IMR-90 (cell line): ENCODE results near the gene PPP1R37.

Experiments
- CTCF ChIP-seq: conservative IDR thresholded peaks from 2 replicates; pipeline ENCODE4 v1.5.1; 2012; ENCODE audit warnings: mild to moderate bottlenecking, low read depth, low read length, improper control_type of control experiment
- MXI1 ChIP-seq: IDR thresholded peaks from 2 replicates; pipeline ENCODE4 v1.6.1; 2012; ENCODE audit warnings: low read depth, mild to moderate bottlenecking, low read length, moderate library complexity, borderline replicate concordance
- POLR2A ChIP-seq: IDR thresholded peaks from 2 replicates; pipeline ENCODE4 v1.6.1; 2012; ENCODE audit warnings: mild to moderate bottlenecking, low read depth, low read length
- RAD21 ChIP-seq: IDR thresholded peaks from 2 replicates; pipeline ENCODE4 v1.6.1; 2012; ENCODE audit warnings: low read length, improper control_type of control experiment
- RCOR1 ChIP-seq: IDR thresholded peaks from 2 replicates; pipeline ENCODE4 v1.6.1; 2012; ENCODE audit warnings: mild to moderate bottlenecking, low read length, improper control_type of control experiment; ENCODE audit not compliant: insufficient replicate concordance
- RFX5 ChIP-seq: IDR thresholded peaks from 2 replicates; pipeline ENCODE4 v1.8.0; 2012; ENCODE audit warnings: low read depth, mild to moderate bottlenecking, low read length, moderate library complexity
- SMC3 ChIP-seq: fragments of 150-350 bp; IDR thresholded peaks from 2 replicates; pipeline ENCODE4 v1.6.1; 2016; ENCODE audit warnings: low read depth, mild to moderate bottlenecking, antibody characterized with exemption, low read length, moderate library complexity
- TF ChIP-seq, protein P1 (sequence below): fragments of 150-350 bp; IDR thresholded peaks from 2 replicates; pipeline ENCODE4 v1.6.1; 2017; ENCODE audit warnings: mild to moderate bottlenecking, antibody characterized with exemption, low read length, low read depth

DNA sequence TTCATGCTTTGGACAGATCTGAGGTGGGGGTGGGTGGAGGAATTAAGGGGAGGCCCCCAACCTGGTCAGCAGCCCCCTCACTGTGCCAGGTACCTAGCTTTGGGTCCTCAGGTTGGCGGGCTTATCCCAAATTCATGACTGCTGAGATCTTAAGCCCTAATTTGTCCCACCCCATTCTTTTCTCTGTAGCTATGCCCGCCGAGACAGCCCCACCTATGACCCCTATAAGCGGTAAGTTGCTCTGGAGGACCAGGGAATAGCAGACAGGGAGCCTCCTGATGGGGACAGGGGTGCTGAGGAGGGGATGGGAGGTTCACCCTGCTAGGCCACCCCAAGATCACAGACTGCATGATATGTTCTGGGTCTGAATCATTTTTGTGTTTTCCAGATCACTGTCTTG, 31.0 kb upstream of the PPP1R37 start:
- TF ChIP-seq CTCF: no peak
- no peak for TF ChIP-seq POLR2A
- TF ChIP-seq, protein P1, sequence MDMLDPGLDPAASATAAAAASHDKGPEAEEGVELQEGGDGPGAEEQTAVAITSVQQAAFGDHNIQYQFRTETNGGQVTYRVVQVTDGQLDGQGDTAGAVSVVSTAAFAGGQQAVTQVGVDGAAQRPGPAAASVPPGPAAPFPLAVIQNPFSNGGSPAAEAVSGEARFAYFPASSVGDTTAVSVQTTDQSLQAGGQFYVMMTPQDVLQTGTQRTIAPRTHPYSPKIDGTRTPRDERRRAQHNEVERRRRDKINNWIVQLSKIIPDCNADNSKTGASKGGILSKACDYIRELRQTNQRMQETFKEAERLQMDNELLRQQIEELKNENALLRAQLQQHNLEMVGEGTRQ: no peak
- no peak for TF ChIP-seq RAD21
- TF ChIP-seq RFX5: no peak
- no peak for TF ChIP-seq RCOR1
- TF ChIP-seq SMC3: no peak
- TF ChIP-seq MXI1: no peak
